Mesendoderm (in vitro differentiated cells): ENCODE measurements around the gene TFE3.

Experiments used
- DNase-seq: peaks from one replicate; pipeline ENCODE4 v3.0.0; 2013
- H2AK5ac ChIP-seq: 2 replicates; pipeline ENCODE4 v1.6.1; 2013; ENCODE audit warnings: low read length, inconsistent platforms
- H2BK120ac ChIP-seq: 2 replicates; pipeline ENCODE4 v1.6.1; 2013; ENCODE audit warnings: low read depth, mild to moderate bottlenecking, low read length, moderate library complexity, mixed read lengths
- H2BK15ac ChIP-seq: replicated peaks from 2 replicates; pipeline ENCODE4 v1.6.1; 2013; ENCODE audit warnings: low read depth, mild to moderate bottlenecking, moderate library complexity
- H2BK5ac ChIP-seq: 2 replicates; pipeline ENCODE4 v1.6.1; 2013; ENCODE audit warnings: low read length, inconsistent platforms
- H3K18ac ChIP-seq: 2 replicates; pipeline ENCODE4 v1.6.1; 2013; ENCODE audit warnings: mild to moderate bottlenecking, low read length, mixed read lengths
- H3K23ac ChIP-seq: one replicate; pipeline ENCODE4 v1.6.1; 2013; ENCODE audit warnings: low read length
- H3K27ac ChIP-seq: 2 replicates; pipeline ENCODE4 v1.5.1; 2013; ENCODE audit warnings: low read depth, mild to moderate bottlenecking, inconsistent platforms, low read length, moderate library complexity
- H3K27me3 ChIP-seq: 2 replicates; pipeline ENCODE4 v1.6.1; 2013; ENCODE audit warnings: low read length, control low read depth, mild to moderate bottlenecking, inconsistent platforms; ENCODE audit not compliant: insufficient read depth, poor library complexity
- H3K36me3 ChIP-seq: 2 replicates; pipeline ENCODE4 v1.6.1; 2013; ENCODE audit warnings: low read length, inconsistent platforms; ENCODE audit not compliant: control insufficient read depth, insufficient read depth
- H3K4ac ChIP-seq: one replicate; pipeline ENCODE4 v1.6.1; 2013; ENCODE audit warnings: low read depth, mild to moderate bottlenecking, low read length, moderate library complexity
- H3K4me1 ChIP-seq: 2 replicates; pipeline ENCODE4 v1.6.1; 2013; ENCODE audit warnings: low read depth, low read length, inconsistent platforms; ENCODE audit not compliant: control insufficient read depth
- H3K4me2 ChIP-seq: 2 replicates; pipeline ENCODE4 v1.6.1; 2013; ENCODE audit warnings: low read length
- H3K4me3 ChIP-seq: 2 replicates; pipeline ENCODE4 v1.5.1; 2013; ENCODE audit warnings: mild to moderate bottlenecking, low read length
- H3K56ac ChIP-seq: one replicate; pipeline ENCODE4 v1.6.1; 2013; ENCODE audit warnings: low read length
- H3K79me1 ChIP-seq: 2 replicates; pipeline ENCODE4 v1.6.1; 2013; ENCODE audit warnings: low read length, inconsistent platforms
- H3K79me2 ChIP-seq: 2 replicates; pipeline ENCODE4 v1.6.1; 2013; ENCODE audit warnings: mild to moderate bottlenecking, low read length; ENCODE audit not compliant: control insufficient read depth, insufficient read depth
- H3K9ac ChIP-seq: 2 replicates; pipeline ENCODE4 v1.6.1; 2013; ENCODE audit warnings: low read length, inconsistent platforms
- H4K5ac ChIP-seq: one replicate; pipeline ENCODE4 v1.6.1; 2013; ENCODE audit warnings: low read length
- H4K8ac ChIP-seq: one replicate; pipeline ENCODE4 v1.6.1; 2013; ENCODE audit warnings: low read depth, mild to moderate bottlenecking, control low read depth, low read length, moderate library complexity
- WGBS: extraction: QIAGEN DNeasy Blood & Tissue Kit; methylation state at CpG from one replicate; pipeline ENCODE4 v1.1.7; 2013; ENCODE audit warnings: low lambda C conversion rate, missing lambda C conversion rate; ENCODE audit not compliant: insufficient coverage; ENCODE audit errors: extremely low coverage; 5-methylcytosine and 5-hydroxymethylcytosine counted together

The TFE3 gene

DNA sequence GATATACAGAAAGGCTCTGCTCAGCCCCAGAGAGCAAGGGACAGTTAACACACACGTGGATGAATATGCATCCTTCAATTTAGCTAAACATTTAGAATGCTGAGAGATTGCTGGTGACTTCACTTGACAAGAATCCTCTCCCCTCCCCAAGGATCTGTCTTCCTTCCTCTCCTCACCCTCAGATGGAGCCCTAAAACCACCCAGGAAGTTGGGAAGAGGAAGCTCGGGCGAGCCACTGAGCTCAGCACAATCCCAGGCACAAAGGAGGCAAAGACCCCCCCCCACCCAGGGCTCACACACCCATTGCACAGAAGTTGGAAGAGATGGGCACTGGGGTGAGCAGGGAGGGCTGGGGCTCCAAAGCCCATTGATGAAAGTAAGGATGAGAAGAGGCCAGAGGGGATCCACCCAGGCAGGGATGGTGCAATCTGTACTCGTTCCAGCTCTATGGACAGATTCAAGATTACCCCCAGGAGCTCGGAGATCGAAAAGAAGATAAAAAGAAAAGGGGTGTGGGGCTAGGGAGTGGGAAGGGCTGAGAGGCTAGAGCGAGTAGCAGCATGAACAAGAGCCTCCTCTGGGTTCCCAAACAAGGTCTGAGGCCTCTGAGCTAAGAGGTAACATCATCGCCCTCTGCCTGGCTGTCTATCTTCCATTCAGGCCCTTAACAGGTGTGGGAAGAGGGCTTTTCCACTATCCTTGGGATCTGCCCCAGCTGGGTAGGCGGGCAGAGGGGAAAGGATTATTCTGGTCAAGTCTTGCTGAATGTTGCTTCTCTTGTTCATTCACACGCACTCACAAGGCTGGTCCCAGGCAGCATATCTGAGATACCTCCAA is 1.2 kb downstream of the TFE3 start:
- H3K4me2 ChIP-seq = peak overlapping the region; percentile 70
- WGBS = no CpG with 5 or more reads among the region's 10 CpGs
- no peak overlapping the region for H2BK15ac ChIP-seq
- no peak overlapping the region for H4K8ac ChIP-seq
- H3K36me3 ChIP-seq = peaks cover 3% of the 10 kb centered on the region
- peaks cover 9% of the 10 kb centered on the region for H3K79me2 ChIP-seq
- H3K23ac ChIP-seq = no peak overlapping the region
- no peaks in the 10 kb centered on the region for H3K79me1 ChIP-seq
- H3K27ac ChIP-seq = peak overlapping the region; percentile 87
- H3K4me1 ChIP-seq = peaks cover 4% of the 10 kb centered on the region
- peak overlapping the region; percentile 82 for H3K18ac ChIP-seq
- no peak overlapping the region for H2BK5ac ChIP-seq
- no peaks in the 10 kb centered on the region for H3K27me3 ChIP-seq
- no peak overlapping the region for H2BK120ac ChIP-seq
- DNase-seq = peak; percentile 75
- peak overlapping the region; percentile 97 for H3K4ac ChIP-seq
- H3K56ac ChIP-seq = peak overlapping the region; percentile 82
- no peak overlapping the region for H4K5ac ChIP-seq
- H2AK5ac ChIP-seq = no peak overlapping the region
- peak overlapping the region; percentile 79 for H3K9ac ChIP-seq
- peak overlapping the region; percentile 58 for H3K4me3 ChIP-seq

DNA sequence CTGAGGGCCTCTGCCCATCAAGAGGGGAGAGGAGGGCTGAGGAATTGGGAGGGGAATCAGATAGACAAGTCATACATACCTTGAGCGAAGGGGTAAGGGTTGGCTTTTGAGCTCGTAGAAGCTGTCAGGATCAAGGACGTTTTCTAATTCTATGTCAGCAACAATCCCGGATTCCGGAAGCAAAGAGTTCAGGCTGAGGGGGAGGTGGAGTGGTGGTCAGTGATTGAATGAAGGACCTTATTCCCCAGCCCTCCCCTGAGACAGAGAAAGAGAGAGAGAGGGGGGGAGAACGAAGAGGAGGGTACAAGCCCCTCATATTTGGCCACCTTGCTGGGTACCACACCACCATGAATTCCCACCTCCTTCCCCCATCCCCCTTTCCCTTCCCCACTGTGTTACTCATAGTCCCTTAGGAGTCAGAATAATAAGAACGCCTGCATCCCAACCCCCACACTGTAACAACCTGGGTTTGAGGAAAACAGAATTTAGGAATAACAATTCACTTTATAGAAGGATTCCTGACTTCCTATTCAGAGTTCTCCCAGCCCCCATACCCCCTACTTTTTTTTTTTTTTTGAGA is 2.7 kb downstream of the TFE3 start:
- peak overlapping the region; percentile 93 for H3K27ac ChIP-seq
- H3K79me1 ChIP-seq = no peaks in the 10 kb centered on the region
- H3K23ac ChIP-seq = no peak overlapping the region
- H3K9ac ChIP-seq = peak overlapping the region; percentile 44
- no peak overlapping the region for H3K4me3 ChIP-seq
- H4K5ac ChIP-seq = no peak overlapping the region
- H3K4me1 ChIP-seq = peaks cover 4% of the 10 kb centered on the region
- H2BK5ac ChIP-seq = no peak overlapping the region
- H4K8ac ChIP-seq = peak overlapping the region; percentile 56
- peak overlapping the region; percentile 40 for H3K4me2 ChIP-seq
- no peaks in the 10 kb centered on the region for H3K27me3 ChIP-seq
- peaks cover 9% of the 10 kb centered on the region for H3K79me2 ChIP-seq
- H2AK5ac ChIP-seq = no peak overlapping the region
- H3K36me3 ChIP-seq = peaks cover 3% of the 10 kb centered on the region
- peak overlapping the region; percentile 71 for H3K18ac ChIP-seq
- no peak overlapping the region for H3K4ac ChIP-seq
- no peak overlapping the region for H2BK15ac ChIP-seq
- DNase-seq = no peak
- no peak overlapping the region for H2BK120ac ChIP-seq
- WGBS = no CpG with 5 or more reads among the region's 7 CpGs
- peak overlapping the region; percentile 49 for H3K56ac ChIP-seq

DNA sequence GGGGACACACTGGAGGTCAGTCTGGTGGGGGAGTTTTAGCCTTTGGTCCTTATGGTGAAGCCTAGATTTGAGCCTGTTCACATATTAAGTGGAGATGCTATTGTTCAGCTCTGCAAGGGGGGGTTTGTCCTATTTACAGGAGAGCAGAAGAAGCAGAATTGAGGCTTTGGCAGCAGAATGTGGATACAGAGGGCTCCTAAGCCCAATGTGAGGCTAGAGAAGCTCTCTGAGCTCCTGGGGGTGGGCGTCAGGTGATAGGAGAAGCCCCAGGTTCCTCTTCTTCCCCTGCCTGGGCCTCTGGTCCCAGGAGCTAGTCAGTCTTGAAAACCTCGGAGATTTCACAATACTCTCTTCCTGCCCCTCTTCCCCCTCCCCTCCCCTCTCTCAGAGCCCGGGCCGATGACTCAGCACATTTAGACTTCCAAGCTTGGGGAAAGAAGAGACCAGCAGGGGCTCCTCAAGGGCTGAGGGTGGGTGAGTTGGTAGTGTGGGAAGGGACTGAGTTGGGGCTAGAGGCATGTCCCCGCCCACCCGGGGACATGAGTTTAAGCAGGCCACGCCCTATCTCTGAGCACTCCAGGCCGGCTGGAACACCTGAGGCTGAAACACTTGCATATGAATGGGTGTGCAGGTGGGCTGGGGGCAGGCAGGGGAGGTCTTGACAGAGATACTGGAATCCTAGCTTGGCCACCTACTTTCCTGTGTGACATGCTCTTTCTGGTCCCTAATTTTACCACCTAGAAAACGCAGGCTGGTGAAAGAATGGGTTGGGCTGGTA is 3.4 kb downstream of the TFE3 start:
- H3K4me1 ChIP-seq = peaks cover 4% of the 10 kb centered on the region
- no CpG with 5 or more reads among the region's 9 CpGs for WGBS
- H3K27me3 ChIP-seq = no peaks in the 10 kb centered on the region
- H4K8ac ChIP-seq = no peak overlapping the region
- peak overlapping the region; percentile 97 for H3K27ac ChIP-seq
- peak overlapping the region; percentile 6 for H2BK120ac ChIP-seq
- peak overlapping the region; percentile 85 for H3K4ac ChIP-seq
- peak overlapping the region; percentile 88 for H2AK5ac ChIP-seq
- H2BK5ac ChIP-seq = peak overlapping the region; percentile 96
- peak; percentile 99 for DNase-seq
- no peak overlapping the region for H4K5ac ChIP-seq
- peaks cover 3% of the 10 kb centered on the region for H3K36me3 ChIP-seq
- H3K56ac ChIP-seq = peak overlapping the region; percentile 86
- H3K23ac ChIP-seq = peak overlapping the region; percentile 89
- H3K18ac ChIP-seq = peak overlapping the region; percentile 82
- H2BK15ac ChIP-seq = no peak overlapping the region
- H3K79me2 ChIP-seq = peaks cover 9% of the 10 kb centered on the region
- peak overlapping the region; percentile 62 for H3K9ac ChIP-seq
- H3K4me2 ChIP-seq = peak overlapping the region; percentile 40
- no peak overlapping the region for H3K4me3 ChIP-seq
- no peaks in the 10 kb centered on the region for H3K79me1 ChIP-seq

DNA sequence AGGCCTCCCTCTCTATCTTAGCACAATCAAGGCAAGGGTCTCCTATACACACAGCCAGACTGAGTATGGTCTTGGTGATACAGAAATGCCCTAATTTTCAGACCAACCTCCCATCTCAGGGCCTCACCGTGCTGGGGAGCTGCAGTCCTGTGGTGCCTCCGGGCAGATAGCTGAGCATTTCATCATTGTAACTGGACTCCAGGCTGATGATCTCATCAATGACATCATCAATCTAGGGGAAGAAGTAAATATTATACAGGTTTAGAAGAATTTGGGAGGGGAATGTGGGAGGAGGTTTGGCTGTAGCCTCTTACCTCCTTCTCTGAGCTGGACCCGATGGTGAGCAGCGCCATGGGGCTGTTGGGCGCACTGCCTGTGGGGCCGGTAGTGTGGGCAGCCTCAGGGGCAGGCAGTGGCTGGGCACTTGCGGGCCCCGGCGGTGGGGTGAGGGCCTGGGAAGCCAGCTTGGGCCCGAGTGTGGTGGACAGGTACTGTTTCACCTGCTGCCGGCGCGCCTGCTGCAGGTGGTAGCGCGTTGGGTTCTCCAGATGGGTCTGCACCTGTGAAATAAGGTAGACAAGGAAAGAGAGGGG is 5.2 kb downstream of the TFE3 start:
- WGBS = no CpG with 5 or more reads among the region's 15 CpGs
- DNase-seq = no peak
- Histone ChIP-seq H3K27ac (no peak overlapping the region), H2BK15ac (no peak overlapping the region), H3K56ac (no peak overlapping the region), H3K27me3 (no peaks in the 10 kb centered on the region), H4K8ac (no peak overlapping the region), H3K36me3 (peaks cover 3% of the 10 kb centered on the region), H3K23ac (no peak overlapping the region), H3K9ac (no peak overlapping the region), H3K4ac (no peak overlapping the region), H3K4me2 (no peak overlapping the region), H2AK5ac (no peak overlapping the region), H3K18ac (no peak overlapping the region), H4K5ac (no peak overlapping the region), H2BK5ac (no peak overlapping the region), H3K79me2 (peaks cover 9% of the 10 kb centered on the region), H3K79me1 (no peaks in the 10 kb centered on the region), H3K4me1 (peaks cover 4% of the 10 kb centered on the region), H3K4me3 (no peak overlapping the region), H2BK120ac (no peak overlapping the region)

DNA sequence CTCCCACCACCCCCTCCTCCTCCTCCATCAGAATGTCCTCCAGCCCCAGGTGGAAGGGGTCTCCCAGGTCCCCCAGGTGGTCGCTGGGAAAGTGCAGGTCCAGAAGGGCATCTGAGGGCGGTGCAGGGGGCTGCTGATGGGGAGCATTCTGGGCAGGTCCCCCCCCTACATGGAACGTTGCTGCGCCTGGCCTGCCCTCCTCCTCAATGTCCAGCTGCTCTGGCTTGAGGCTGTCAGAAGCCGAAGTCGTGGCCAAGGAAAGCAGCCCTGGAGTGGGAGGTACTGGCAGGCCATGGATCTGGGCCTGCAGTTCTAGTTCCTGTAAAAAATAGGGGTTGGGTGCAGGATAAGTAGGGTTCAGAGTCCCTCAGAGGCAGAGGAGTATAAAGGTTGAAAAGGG is 12.9 kb downstream of the TFE3 start:
- no peak overlapping the region for H4K5ac ChIP-seq
- no peaks in the 10 kb centered on the region for H3K36me3 ChIP-seq
- H3K9ac ChIP-seq = no peak overlapping the region
- no peak overlapping the region for H3K18ac ChIP-seq
- no peaks in the 10 kb centered on the region for H3K79me2 ChIP-seq
- no CpG with 5 or more reads among the region's 6 CpGs for WGBS
- DNase-seq = no peak
- H3K4ac ChIP-seq = no peak overlapping the region
- H2BK120ac ChIP-seq = no peak overlapping the region
- H4K8ac ChIP-seq = no peak overlapping the region
- no peak overlapping the region for H2BK5ac ChIP-seq
- H3K23ac ChIP-seq = no peak overlapping the region
- H2AK5ac ChIP-seq = no peak overlapping the region
- no peak overlapping the region for H3K56ac ChIP-seq
- H3K27me3 ChIP-seq = no peaks in the 10 kb centered on the region
- H3K4me3 ChIP-seq = no peak overlapping the region
- no peaks in the 10 kb centered on the region for H3K4me1 ChIP-seq
- H3K4me2 ChIP-seq = no peak overlapping the region
- no peak overlapping the region for H2BK15ac ChIP-seq
- H3K79me1 ChIP-seq = no peaks in the 10 kb centered on the region
- no peak overlapping the region for H3K27ac ChIP-seq
